Jurkat, Clone E6-1 (cell line): ENCODE data around the gene BATF.
A peak's percentile ranks its signal among the peaks of the same experiment; 100 is the strongest.

Source experiments
- DNase-seq: peaks from one replicate; pipeline ENCODE4 v3.0.0-alpha.2; 2011; ENCODE audit warnings: low read depth, low spot score
- H3K4me3 ChIP-seq: 2 replicates; pipeline ENCODE4 v1.5.1; 2011; ENCODE audit warnings: mild to moderate bottlenecking, low read length, control low read depth, moderate library complexity

The BATF gene

DNA sequence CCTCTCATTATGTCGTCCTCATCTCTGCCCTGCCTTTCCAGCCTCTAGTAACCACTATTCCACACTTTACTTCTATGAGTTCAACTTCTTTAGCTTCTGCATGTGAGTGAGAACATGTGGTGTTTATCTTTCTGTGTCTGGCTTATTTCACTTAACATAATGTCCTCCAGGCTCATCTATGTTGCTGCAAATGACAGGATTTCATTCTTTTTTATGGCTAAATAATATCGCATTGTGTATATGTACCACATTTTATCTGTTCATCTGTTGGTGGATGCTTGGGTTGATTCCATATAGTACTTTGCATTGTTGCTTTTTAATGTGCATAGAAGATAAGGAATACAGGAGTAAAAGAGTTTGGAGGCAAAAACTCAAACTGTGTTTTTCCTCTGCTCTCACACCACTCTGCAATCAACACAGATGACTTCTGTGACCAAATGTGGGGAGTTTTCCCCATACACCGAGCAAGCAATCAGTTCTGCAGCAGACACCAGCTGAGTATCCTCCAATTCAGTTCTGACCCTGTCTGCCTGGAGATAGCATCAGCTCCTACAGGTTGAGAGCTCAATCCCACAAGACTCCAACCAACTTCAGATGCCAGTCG is 31.6 kb downstream of the BATF start:
- DNase-seq: no peak
- H3K4me3 ChIP-seq: no peak overlapping the region

DNA sequence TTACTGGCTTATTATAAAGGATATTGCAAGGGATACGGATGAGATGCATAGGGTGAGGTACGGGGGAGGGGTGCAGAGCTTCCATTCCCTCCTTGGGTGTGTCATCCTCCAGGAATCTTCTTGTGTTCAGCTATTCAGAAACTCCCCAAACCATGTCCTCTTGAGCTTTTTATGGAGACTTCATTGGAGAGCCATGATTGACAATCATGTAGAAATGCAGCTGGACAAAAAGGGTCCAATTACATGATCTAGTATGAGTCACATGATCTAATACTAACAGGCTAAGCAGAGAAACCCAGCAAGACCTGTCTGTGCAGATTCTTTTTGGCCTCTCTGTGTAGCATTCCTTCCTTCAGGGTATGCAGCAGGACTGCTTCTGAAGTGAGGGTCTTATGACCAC is 32.2 kb downstream of the BATF start:
- H3K4me3 ChIP-seq: no peak overlapping the region
- DNase-seq: no peak

DNA sequence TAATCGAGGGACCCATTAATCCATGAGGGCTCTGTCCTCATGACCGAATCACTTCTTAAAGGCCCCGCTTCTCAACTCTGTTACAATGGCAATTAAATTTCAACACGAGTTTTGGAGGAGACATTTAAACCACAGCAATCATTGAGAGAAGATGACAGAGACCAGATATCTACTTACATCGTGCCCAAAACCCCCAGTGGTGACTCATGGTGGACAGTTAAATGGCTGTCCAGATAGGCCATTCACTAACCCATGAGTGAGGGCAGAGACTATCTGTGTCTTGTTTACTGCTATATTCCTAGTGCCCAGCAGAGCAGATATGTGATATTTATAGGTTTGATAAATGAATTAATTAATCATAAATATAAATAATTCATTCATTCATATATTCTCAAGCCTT is 36.2 kb downstream of the BATF start:
- no peak overlapping the region for H3K4me3 ChIP-seq
- no peak for DNase-seq

DNA sequence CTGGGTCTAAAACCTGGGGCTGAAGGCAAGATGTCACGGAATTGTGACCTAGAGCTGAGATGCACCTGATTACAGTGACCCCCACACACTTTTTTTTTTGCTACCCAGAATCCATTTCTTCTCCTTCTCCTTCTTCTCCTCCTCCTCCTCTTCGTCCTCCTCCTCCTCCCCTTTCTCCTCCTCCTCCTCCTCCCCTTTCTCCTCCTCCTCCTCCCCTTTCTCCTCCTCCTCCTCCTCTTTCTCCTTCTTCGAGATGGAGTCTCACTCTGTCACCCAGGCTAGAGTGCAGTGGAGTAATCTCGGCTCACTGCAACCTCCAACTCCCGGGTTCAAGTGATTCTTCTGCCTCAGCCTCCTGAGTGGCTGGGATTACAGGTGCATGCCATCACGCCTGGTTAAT is 36.8 kb downstream of the BATF start:
- no peak overlapping the region for H3K4me3 ChIP-seq

GRCh38 chr14:75559451-75560222 is 37.4 kb downstream of the BATF start:
- DNase-seq: no peak
- no peak overlapping the region for H3K4me3 ChIP-seq

More for the DNA sequence above, 36.8 kb downstream of the BATF start:
- DNase-seq: no peak

- H3K4me3 ChIP-seq: no peak overlapping the region
- no peak for DNase-seq
Observed at GRCh38 chr14:75561013-75561432, 38.8 kb downstream of the BATF start.

DNA sequence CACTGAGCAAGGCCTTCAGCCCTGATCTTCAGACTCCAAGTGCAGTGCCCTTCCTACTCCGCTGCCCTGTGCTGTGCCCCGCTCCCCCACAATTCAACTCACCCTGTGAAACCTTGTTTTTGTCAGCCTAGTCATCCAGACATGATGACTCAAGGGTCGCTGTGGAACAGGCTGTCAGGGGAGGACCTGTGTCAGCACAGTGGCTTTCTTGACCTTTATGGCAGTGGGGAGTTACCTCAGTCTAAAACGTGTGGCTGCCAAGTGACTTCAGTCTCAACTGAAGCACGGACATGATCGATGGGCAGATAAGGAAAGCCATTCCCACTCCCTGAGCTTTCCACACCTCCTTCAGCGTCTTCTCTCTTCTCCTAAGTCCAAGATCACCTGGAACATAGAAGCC is 39.8 kb downstream of the BATF start:
- DNase-seq: no peak
- no peak overlapping the region for H3K4me3 ChIP-seq

DNA sequence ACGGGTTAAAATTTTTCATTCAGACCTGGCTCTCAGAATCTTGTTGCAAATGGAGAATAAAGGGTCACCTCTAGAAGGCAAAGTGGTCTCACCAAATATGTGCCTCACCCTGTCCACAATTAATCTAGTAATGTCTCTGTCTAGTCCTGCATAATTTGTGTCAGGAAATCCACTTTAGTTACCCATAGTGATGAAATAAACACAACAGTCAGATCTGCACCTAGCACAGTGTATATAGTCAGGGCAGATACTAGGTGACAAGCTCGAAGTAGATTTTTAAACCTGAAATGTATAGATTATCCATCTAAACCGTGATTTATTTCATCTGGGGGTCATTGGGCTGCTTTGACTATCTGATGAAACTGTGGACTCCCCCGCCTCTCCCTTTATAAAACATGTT is 40.2 kb downstream of the BATF start:
- no peak for DNase-seq
- H3K4me3 ChIP-seq: no peak overlapping the region

DNA sequence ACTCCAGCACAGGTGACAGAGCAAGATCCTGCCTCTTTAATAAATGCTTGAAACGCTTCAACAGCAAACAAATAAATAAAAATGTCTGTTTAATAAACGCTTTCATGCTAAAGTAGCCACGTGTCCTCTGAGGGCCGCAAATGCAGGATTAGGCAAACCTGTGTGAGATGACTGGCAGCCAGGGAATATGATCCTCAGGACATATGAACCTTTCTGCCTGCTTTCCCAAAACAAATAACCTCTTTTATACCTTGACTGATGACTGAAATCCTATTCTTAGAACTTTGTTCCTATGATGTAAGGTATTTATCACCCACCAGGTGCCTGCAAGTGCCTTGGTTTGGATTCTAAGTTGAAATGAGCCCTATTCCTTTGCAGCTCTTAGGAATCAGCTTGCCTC is 41.7 kb downstream of the BATF start:
- no peak for DNase-seq
- H3K4me3 ChIP-seq: no peak overlapping the region

DNA sequence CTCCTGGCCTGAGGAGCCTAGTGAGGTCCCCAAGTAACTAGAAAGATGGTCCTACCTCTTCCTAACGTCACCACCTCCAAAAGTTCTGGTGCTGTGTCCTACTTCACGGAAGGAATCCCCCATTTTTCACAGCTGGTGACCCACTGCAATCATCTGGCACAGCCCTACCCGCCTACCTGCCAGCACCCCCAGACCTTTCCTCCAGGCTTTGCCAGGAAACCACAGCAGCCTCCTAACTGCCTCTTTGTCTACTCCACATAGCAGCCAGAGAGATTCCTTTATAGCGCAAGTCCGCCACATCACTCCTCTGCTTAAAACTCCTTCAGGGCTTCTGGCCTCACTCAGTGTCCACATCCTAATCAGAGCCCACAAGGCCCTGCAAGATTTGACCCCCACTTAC is 42.8 kb downstream of the BATF start:
- H3K4me3 ChIP-seq: no peak overlapping the region
- no peak for DNase-seq

GRCh38 chr14:75566321-75566720 is 44.1 kb downstream of the BATF start:
- H3K4me3 ChIP-seq: no peak overlapping the region
- DNase-seq: peak; percentile 77

DNA sequence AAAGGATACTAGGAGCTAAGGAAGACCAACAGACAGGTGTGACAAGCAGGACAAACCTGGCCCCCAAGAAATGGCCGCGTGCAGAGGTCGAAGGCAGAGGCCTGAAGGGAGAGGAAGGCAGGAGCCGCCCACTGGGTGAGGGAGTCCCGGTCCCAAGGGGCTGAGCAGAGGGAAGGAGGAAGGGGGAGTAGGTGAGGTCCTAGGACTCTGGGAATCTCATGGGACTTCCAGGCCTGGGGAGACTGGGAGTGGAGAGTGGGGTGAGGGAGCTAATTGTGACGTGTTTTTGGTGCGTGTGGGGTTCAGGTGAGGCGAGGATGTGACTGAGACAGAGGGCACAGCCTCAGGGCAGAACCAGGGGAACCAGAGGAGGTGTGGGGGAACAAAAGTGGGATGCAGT is 44.5 kb downstream of the BATF start:
- no peak for DNase-seq
- H3K4me3 ChIP-seq: no peak overlapping the region

DNA sequence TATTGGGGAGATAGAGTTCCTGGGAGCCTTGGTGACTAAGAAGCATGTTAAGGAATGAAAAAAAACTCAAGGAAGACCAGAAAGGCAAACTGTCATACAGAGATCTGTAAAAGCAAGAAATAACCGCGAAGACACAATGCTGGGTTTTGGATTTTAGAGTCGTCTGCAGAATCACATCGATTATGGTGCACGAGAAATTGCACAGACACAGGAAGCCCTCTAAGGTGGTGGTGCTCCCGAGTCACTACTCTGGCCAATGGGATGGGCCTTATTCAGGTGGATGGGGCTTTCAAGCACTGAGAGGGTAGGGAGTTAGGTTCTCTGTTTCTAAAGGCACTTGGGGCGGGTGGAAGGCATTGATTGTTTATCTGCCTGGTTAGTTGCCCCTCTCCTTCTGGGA is 45.9 kb downstream of the BATF start:
- no peak for DNase-seq
- no peak overlapping the region for H3K4me3 ChIP-seq

- no peak overlapping the region for H3K4me3 ChIP-seq
- DNase-seq: no peak
Observed at GRCh38 chr14:75568791-75569190, 46.5 kb downstream of the BATF start.

DNA sequence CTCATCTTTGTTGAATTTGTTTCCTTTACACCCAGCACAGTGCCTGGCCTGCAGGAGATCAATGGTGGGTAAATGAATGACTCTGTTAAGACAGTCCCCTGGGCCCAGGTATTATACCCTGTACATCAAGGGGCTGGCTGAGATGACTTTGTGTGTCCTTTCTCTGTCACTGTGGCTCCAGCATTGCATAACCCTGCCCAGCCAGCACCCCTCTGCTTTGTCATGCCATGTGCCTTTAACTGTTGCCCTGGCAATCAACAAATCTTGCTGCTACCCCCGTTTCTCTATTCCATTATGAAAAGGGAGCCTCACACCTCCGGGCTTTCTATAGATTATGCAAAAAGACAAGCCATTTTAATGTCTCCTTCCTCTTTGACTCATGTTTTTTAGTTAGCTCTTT is 48.5 kb downstream of the BATF start:
- no peak for DNase-seq
- H3K4me3 ChIP-seq: no peak overlapping the region

- DNase-seq: no peak
- H3K4me3 ChIP-seq: no peak overlapping the region
Observed at GRCh38 chr14:75572104-75572503, 49.8 kb downstream of the BATF start.

DNA sequence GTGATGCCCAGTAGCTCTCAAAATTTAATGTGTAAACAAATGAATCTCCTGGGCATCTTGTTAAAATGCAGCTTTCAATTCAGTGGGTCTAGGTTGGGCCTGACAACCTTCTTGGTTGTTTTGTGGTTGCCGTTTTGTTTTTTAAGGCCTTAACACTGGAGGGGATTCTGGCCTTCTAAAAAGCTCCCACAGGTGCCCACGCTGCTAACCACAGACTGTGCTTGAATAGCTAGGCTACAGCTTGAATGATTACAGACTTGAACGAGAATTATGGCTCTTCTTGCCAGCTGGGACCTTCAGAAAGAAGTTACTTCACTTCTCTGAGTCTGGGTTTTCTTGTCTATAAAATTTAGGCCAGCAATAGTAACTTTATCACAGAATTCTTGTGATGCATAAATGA is 54.8 kb downstream of the BATF start:
- DNase-seq: peak; percentile 22
- H3K4me3 ChIP-seq: no peak overlapping the region

GRCh38 chr14:75577729-75578101 is 55.4 kb downstream of the BATF start:
- DNase-seq: no peak
- no peak overlapping the region for H3K4me3 ChIP-seq

- DNase-seq: no peak
- peak within 1 kb of the TSS; percentile 32 for H3K4me3 ChIP-seq
Observed at GRCh38 chr14:75578102-75578785, 56.0 kb downstream of the BATF start, which contains the start of gene FLVCR2. Gene FLVCR2, plus strand, starts transcription at chr14:75578620. Its CDS starts 353 bp downstream, at chr14:75578973.

DNA sequence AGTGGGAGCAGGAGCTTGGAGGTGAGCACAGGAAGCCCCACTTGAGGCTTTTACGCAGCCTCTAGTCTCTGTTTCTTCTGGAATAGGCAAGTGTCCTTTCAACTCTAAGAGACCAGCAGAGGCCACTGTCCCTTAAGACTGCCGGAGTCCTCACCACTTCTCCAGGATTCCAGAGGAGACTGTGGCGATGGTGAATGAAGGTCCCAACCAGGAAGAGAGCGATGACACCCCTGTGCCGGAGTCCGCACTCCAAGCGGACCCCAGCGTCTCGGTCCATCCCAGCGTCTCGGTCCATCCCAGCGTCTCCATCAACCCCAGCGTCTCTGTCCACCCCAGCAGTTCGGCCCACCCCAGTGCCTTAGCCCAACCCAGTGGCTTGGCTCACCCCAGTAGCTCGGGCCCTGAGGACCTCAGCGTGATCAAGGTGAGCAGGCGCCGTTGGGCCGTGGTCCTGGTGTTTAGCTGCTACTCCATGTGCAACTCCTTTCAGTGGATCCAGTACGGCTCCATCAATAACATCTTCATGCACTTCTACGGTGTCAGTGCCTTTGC is 56.6 kb downstream of the BATF start:
- H3K4me3 ChIP-seq: peak overlapping the region; percentile 32
- no peak for DNase-seq
